Activated CD4-positive, alpha-beta T cell treated with anti-CD3 and anti-CD28 coated beads, Interleukin-2, amount 50 U/mL, for 48 hours (primary cell): ENCODE measurements around the gene OVOL2.
"Not testable (repeated sequence)": the region's sequence is repeated elsewhere in the genome, so short reads cannot be mapped to it uniquely, and the experiment has no call there.

Experiments used
- DNase-seq, 2 experiments: peaks; one replicate each; pipeline ENCODE4 v3.0.0-alpha.2; 2020

Gene OVOL2

GRCh38 chr20:18057101-18057993, at the start of gene OVOL2:
OVOL2 (minus strand) TSS chr20:18057916; CDS start chr20:18057634, 282 bp downstream.
- no peak for DNase-seq

DNA sequence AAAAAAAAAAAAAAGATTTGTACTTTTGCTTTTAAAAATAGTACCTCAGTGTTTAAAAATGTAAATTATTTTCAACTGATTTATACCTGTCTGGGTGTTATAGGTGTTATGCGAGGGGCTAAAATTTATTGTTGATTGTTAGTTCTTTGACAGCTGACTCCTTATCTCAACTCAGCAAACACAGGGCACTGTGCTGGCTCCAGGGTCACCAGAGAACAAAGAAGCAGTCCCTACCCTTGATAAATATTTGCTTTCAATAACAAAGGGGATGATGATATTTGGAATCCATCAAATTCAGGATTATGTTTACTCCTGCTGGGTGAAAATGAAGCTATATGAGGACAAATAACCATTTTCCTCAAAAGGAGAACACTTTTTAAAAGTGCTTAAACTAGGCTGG, 45.8 kb upstream of the OVOL2 start:
- no peak for DNase-seq

DNA sequence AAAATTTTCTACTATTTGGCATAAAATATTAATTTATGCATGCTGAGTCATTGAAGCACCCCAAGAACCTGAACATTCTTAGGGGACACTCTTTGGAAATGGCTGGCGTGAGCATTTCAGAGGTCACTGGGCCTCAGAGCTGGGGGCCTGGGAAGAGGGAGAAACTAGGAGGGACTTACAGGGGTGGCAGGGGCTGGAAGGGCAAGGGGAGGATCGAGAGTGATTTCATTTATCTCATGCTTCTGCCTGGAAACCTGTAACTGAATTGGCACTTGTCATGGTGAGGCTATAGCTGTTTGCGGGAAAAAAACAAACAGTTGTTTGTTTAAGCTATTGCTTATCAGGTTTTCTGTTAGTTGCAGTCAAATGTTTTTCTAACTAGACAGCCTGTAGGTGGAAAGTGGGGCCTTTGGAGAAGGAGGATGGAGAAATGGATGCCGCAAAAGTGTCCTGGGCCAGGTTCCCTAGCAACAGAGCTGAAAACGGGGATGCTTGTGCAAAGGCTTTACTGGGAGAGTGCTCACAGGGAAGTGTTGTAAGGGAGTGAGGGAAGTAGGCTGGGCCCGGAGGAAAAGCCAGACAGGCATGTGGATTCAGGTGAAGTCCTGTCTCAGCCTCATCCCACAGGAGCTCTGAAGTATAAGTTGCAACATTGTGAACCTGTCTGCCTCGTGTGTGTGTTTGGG, 43.6 kb upstream of the OVOL2 start:
- DNase-seq, result no peak

DNA sequence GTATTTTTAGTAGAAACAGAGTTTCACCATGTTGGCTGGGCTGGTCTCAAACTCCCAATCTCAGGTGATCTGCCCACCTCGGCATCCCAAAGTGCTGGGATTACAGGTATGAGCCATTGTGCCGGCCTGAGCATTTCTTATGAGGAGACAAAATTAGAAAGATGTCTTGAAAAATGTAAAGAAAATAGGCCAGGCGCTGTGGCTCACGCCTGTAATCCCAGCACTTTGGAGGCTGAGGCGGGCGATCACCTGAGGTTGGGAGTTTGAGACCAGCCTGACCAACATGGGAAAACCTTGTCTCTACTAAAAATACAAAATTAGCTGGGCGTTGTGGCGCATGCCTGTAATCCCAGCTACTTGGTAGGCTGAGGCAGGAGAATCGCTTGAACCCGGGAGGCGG, 42.9 kb upstream of the OVOL2 start:
- DNase-seq, result not testable (repeated sequence)

- no peak for DNase-seq
Observed at GRCh38 chr20:18094191-18094590, 36.5 kb upstream of the OVOL2 start.

DNA sequence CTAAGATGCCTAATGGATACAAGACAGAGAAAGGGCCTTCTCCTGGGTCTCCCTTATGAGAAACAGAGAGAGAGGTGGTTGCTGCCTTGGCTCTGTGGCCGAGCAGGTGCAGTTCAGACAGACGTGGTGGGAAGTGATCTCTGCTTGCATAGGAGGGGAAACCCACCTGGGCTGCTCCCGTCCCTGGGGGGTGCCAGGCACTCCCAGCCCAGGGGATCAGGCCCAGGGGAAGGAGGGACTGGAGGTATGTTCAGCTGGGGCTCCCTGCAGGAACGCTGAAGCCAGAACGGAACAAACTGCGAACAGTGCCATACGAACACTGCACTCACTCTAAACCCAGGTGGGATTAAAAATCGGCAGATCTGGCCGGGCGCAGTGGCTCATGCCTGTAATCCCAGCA, 35.7 kb upstream of the OVOL2 start:
- no peak for DNase-seq

DNA sequence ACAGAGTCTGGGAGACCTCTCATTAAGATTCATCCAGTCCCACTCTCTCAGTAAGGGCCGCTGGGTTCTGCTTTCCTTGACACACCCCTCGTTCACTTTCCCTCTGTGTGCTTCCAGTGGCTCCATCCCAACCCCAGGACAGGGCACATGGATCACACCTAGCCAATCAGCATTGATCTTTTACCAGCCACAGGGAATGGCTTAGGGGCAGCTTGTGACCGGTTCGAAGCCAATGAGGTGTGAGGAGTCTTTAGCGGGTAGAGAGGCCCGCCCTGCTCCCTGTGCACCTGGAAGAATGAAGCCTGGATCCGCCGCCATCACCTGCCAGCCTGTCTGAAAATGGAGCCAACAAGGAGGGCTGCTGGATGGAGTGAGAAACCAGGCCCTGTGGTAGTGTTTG, 35.2 kb upstream of the OVOL2 start:
- no peak for DNase-seq

- DNase-seq, result no peak
Observed at GRCh38 chr20:18091623-18092022, 33.9 kb upstream of the OVOL2 start.

GRCh38 chr20:18090477-18090876, 32.8 kb upstream of the OVOL2 start:
- DNase-seq, result no peak

DNA sequence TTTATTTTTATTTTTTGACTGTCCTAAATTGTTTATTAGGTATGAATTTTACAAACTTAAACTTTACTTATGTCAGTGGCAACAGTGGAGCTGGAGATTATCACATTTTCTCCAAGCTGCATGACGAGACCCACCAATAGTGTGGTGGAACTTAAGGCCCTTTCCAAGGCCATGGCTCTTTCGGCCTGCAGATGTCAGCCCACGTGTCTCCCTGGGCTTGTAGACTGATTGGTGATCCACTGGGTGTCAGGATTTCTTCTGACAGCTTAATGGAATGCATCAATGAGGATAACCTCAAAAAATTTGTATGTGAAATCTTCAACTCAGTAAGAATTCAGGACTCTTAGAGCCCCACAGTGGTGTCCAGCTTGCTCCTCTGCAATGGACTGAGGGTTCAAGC, 32.3 kb upstream of the OVOL2 start:
- DNase-seq, result no peak

GRCh38 chr20:18088841-18089240, 31.1 kb upstream of the OVOL2 start:
- not testable (repeated sequence) for DNase-seq

GRCh38 chr20:18088298-18088697, 30.6 kb upstream of the OVOL2 start:
- not testable (repeated sequence) for DNase-seq

DNA sequence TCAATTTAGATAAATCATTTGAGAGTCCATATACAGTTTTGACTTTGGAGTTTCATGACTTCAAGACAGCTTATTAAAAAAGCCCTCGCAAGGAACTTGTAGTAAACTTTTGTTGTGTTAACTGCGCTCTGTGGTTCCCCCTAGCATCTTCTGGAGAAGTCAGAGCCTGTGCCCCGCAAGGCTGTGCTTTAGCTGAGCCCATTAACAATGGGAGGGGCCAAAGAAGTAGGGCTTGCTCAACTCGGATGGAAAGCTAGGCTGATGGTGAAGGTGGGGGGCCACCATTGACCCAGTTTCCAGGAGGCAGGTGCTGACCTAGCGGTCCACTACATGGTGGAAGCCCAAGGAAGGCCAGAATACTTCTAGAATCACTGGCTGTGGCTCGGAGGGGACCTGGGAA, 29.3 kb upstream of the OVOL2 start:
- DNase-seq, result no peak

DNA sequence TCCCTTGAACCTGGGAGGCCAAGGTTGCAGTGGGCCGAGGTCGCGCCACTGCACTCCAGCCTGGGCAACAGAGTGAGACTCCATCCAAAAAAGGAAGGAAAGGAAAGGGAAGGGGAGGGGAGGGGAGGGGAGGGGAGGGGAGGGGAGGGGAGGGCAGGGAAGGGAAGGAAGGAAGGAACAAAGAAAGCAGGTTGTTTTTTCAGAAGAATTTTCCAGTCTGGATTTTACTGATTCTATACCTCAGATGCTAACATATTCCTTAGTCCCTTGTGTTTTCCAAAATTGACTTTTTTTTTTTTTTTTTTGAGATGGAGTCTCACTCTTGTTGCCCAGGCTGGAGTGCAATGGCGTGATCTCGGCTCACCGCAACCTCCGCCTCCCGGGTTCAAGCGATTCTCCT, 23.1 kb upstream of the OVOL2 start:
- DNase-seq, result not testable (repeated sequence)

DNA sequence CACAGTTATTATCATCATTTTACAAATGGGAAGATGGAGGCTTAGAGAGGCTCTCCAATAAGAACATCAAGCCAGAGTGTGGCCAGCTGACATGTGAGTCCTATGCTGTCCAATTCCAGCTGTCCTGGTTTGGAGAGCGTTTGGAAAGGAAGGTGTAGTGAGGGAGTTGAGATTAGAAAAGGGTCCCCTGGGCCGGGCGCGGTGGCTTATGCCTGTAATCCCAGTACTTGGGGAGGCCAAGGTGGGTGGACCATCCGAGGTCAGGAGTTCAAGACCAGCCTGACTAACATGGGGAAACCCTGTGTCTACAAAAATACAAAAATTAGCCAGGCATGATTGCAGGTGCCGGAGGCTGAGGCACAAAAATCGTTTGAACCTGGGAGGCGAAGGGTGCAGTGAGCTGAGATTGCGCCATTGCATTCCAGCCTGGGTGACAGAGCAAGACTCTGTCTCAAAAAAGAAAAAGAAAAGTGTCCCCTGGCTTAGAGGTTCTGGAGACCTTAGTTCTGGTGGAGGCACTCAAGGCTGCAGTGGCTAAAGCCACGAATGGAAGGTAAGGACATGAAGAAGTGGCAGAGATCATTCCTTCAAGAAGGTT, 22.1 kb upstream of the OVOL2 start:
- DNase-seq, result no peak

DNA sequence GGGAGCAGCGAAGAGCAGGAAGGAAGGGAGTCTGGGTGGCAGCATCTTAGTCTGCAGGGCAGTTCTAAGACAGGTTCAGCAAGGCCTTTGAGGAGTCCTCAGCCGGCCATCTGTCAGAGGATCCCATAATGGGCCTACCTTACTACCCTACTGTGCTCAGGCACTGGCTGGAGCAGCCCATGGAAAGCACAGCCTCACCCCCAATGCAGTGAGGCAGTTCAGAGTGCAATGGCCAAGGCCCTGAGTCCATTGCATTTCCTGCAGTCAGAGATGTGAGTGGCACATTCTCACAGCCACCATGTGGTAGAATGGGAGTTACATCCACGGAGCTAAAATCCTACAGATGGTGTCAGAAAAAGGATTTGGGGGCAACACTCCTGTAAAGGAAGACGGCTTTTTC, 19.4 kb upstream of the OVOL2 start:
- DNase-seq, result no peak

- no peak for DNase-seq
Observed at GRCh38 chr20:18072532-18072931, 14.8 kb upstream of the OVOL2 start.

DNA sequence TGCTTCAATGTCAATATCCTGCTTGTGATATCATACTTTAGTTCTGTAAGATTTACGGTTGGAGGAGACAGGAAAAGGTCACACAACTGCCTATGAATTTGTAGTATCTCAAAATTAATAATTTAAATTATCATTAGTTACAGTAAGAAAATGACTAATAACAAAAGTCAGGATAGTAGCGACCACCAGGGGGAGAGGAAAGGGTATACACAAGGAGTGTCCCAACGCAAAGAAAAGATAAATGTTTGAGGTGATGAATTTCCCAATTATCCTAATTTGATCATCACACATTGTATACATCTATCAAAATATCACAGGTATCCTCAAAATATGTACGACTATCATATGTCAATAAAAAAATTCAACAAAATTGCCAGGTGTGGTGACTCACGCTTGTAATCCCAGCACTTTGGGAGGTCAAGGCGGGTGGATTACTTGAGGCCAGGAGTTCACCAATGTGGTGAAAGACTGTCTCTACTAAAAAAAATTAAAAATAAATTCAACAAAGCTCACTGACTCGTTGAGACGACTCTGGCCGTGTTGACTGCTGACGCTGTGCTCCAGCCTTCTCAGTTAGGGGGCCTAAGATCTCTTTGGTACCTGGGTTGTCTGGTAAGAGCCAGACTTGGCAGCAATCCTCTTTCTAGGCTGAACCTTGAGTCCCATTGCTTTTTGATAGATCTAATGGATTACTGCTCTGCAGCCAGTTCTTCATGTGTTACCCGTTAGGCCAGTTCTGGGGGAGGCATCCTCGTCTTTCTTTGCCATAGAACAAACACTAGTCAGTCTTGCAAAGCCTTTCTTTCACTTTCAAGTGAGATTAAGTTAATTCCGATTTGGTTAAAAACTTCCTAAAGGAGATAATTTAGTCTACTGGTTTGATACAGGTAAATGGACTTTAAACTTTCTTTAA, 9.0 kb upstream of the OVOL2 start:
- no peak for DNase-seq

GRCh38 chr20:18063676-18064075, 6.0 kb upstream of the OVOL2 start:
- DNase-seq, result no peak

GRCh38 chr20:18059603-18060002, 1.9 kb upstream of the OVOL2 start:
- no peak for DNase-seq

GRCh38 chr20:18058661-18059467, 1.1 kb upstream of the OVOL2 start:
- no peak for DNase-seq

GRCh38 chr20:18057994-18058349, 256 bp upstream of the OVOL2 start:
- no peak for DNase-seq
